ENCODE measurements around the gene AKIP1.

- TF ChIP-seq CTCF (IDR thresholded peaks at IDR 0.05) (no peak), POLR2A (IDR thresholded peaks at IDR 0.05) (peak; percentile 29 to 51)
These were observed 39.7 kb upstream of the AKIP1 start for GRCh38 chr11:8871171-8871775.
